CD4-positive, alpha-beta T cell (primary cell): Measurements from ENCODE around the gene SDK2. TPM values are rescaled to one million over a fixed set of nuclear protein-coding genes. Genes with fewer than 3 reads are reported as not detected.

Source experiments
- ATAC-seq: fragments of 200-7000 bp; cut with Tn5 transposase; one replicate; pipeline ENCODE4 v1.10.0; 2022; ENCODE audit warnings: mild to moderate bottlenecking; ENCODE audit not compliant: poor library complexity
- CTCF ChIA-PET: fragments of 350-600 bp; sonication (Branson Sonifier 250); formaldehyde crosslinking; loops from one replicate; lab custom pipeline; 2021; ENCODE audit warnings: antibody characterized with exemption, inconsistent platforms; lab: Charles Lee
- POLR2A ChIA-PET: fragments of 350-600 bp; sonication (Branson Sonifier 250); formaldehyde crosslinking; loops from one replicate; lab custom pipeline; 2021; ENCODE audit warnings: antibody characterized with exemption, inconsistent platforms; lab: Charles Lee
- DNase-seq, 14 experiments: peaks; one replicate each; pipeline ENCODE4 v3.0.0-alpha.2; 2013 to 2020; ENCODE audit warnings: mixed read lengths in 2 of 14
- H3K27ac ChIP-seq, 2 donors: one replicate each; pipeline versions ENCODE4 v1.5.1 to v1.7.0; 2013; ENCODE audit warnings: low read length in 2 of 2, low read depth in 1 of 2, mild to moderate bottlenecking in 1 of 2
- H3K27me3 ChIP-seq, 2 experiments: 1 replicate in 1 of 2; 2 replicates in 1 of 2; pipeline versions ENCODE4 v1.6.1 to v1.7.0; 2013; ENCODE audit warnings: low read length in 2 of 2, control low read depth in 1 of 2, mild to moderate bottlenecking in 1 of 2, moderate library complexity in 1 of 2; ENCODE audit not compliant: insufficient read depth in 2 of 2, control insufficient read depth in 1 of 2
- H3K36me3 ChIP-seq: one replicate; pipeline ENCODE4 v1.6.1; 2013; ENCODE audit warnings: low read length, control low read depth; ENCODE audit not compliant: insufficient read depth
- H3K4me1 ChIP-seq: one replicate; pipeline ENCODE4 v1.6.1; 2013; ENCODE audit warnings: low read length, control low read depth; ENCODE audit not compliant: insufficient read depth
- H3K4me3 ChIP-seq: one replicate; pipeline ENCODE4 v1.5.1; 2013; ENCODE audit warnings: mild to moderate bottlenecking, low read length, moderate library complexity
- H3K9me3 ChIP-seq, 2 experiments: 1 replicate in 1 of 2; 2 replicates in 1 of 2; pipeline versions ENCODE4 v1.6.1 to v1.7.0; 2013; ENCODE audit warnings: low read length in 2 of 2, mild to moderate bottlenecking in 2 of 2, control low read depth in 1 of 2, moderate library complexity in 1 of 2; ENCODE audit not compliant: control insufficient read depth in 1 of 2, insufficient read depth in 1 of 2
- H3K27ac Mint-ChIP-seq: one replicate; pipeline ENCODE4 v1.8.0; 2020; ENCODE audit warnings: mixed read lengths
- H3K27me3 Mint-ChIP-seq: one replicate; pipeline ENCODE4 v1.8.0; 2021; ENCODE audit warnings: mixed read lengths
- H3K36me3 Mint-ChIP-seq: one replicate; pipeline ENCODE4 v1.8.0; 2021; ENCODE audit warnings: low read depth, mixed read lengths
- H3K4me1 Mint-ChIP-seq: one replicate; pipeline ENCODE4 v1.8.0; 2021; ENCODE audit warnings: low read depth, mixed read lengths
- H3K4me3 Mint-ChIP-seq: one replicate; pipeline ENCODE4 v1.8.0; 2020; ENCODE audit warnings: mild to moderate bottlenecking, mixed read lengths
- H3K9me3 Mint-ChIP-seq: one replicate; pipeline ENCODE4 v1.8.0; 2020; ENCODE audit warnings: mixed read lengths
- CTCF ChIP-seq: fragments of 200-600 bp; IDR thresholded peaks from one replicate; pipeline ENCODE4 v1.8.0; 2022; ENCODE audit warnings: antibody characterized with exemption, mild to moderate bottlenecking
- intact Hi-C, 2 experiments: fragments of 100-400 bp; cut with DNase I in 1 of 2; cut with micrococcal nuclease in 1 of 2; formaldehyde crosslinking; loops; one replicate each; pipeline versions ENCODE4 v1.15.1 to v1.9.0; 2023 to 2025; cut with DNase I, micrococcal nuclease
- total RNA-seq, 174 experiments: library from RNA in 2 of 174; stranded (reverse) in 2 of 174; gene quantifications; one replicate each; pipeline ENCODE4 v1.2.3 and lab custom pipeline; 2021 to 2026

Gene SDK2
- total RNA-seq, 2 experiments from 2014 or later = 8.1 to 8.2 TPM

DNA sequence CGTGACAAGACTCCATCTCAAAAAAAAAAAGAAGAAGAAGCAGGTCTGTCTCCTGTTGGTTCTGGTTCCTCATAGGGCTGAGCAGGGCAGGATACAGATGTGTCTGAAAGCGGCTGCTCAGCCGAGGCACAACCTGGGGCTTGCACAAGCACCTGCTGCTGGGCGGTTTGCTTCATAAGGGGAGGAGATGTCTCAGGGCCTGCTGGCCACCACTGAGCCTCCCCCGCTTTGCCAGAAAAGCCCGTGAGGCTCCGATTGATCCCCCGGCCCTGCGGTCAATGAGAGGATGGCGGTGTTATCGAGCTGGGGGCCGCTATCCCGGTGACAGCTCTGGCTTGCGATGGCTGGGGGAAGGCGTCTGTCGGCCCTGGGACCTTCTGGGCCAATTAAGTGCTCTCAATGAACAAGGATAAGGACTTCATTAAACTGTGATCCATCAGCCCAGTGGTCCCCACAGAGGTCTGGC is 162.0 kb downstream of the SDK2 start:
- Histone ChIP-seq H3K4me3 (no peak overlapping the region), H3K4me1 (no peaks in the 10 kb centered on the region), H3K9me3 (peaks cover 0 to 25% of the 10 kb centered on the region in 2 experiments), H3K27ac (no peak overlapping the region), H3K36me3 (no peaks in the 10 kb centered on the region), H3K27me3 (no peaks in the 10 kb centered on the region)
- Mint-ChIP-seq H3K27ac (no peak overlapping the region), H3K4me1 (no peaks in the 10 kb centered on the region), H3K9me3 (no peaks in the 10 kb centered on the region), H3K36me3 (peaks cover 4% of the 10 kb centered on the region), H3K4me3 (no peak overlapping the region), H3K27me3 (no peaks in the 10 kb centered on the region)
- DNase-seq (peak in 2 of 14 experiments; percentile 18 to 34), ATAC-seq (no peak)
- CTCF ChIA-PET = interaction anchor here (0.7 kb wide), 1 partner anchor 197 kb away, joined by 3 read pairs; no protein-coding TSS in a partner anchor
- POLR2A ChIA-PET = no interaction called here
- intact Hi-C loops = no loop called here
- no peak for TF ChIP-seq CTCF

DNA sequence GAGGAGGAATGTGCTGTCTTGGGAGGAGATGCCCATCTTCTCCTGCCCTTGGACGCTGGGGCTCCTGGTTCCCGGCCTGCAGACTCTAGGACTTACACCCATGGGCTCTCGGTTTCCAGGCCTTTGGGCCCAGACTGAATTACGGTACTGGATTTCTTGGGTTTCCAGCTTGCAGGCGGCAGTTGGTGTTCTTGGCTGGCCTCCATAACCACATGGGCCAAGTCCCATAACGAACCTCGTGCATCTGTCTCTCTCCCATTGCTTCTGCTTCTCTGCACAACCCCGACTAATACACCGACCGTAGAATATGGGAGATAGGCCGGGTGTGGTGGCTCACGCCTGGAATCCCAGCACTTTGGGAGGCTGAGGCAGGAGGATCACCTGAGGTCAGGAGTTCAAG is 162.6 kb downstream of the SDK2 start:
- Histone ChIP-seq H3K36me3 (no peaks in the 10 kb centered on the region), H3K9me3 (peaks cover 0 to 25% of the 10 kb centered on the region in 2 experiments), H3K4me1 (no peaks in the 10 kb centered on the region), H3K27ac (no peak overlapping the region), H3K4me3 (no peak overlapping the region), H3K27me3 (no peaks in the 10 kb centered on the region)
- no peak overlapping the region for H3K4me3 Mint-ChIP-seq
- no peak for TF ChIP-seq CTCF
- POLR2A ChIA-PET = no interaction called here
- no peak overlapping the region for H3K27ac Mint-ChIP-seq
- H3K27me3 Mint-ChIP-seq = no peaks in the 10 kb centered on the region
- ATAC-seq (no peak), DNase-seq (no peak)
- H3K9me3 Mint-ChIP-seq = no peaks in the 10 kb centered on the region
- no peaks in the 10 kb centered on the region for H3K4me1 Mint-ChIP-seq
- CTCF ChIA-PET = no interaction called here
- peaks cover 4% of the 10 kb centered on the region for H3K36me3 Mint-ChIP-seq
- intact Hi-C loops = no loop called here

- Histone ChIP-seq H3K9me3 (peaks cover 0 to 20% of the 10 kb centered on the region in 2 experiments), H3K36me3 (no peaks in the 10 kb centered on the region), H3K27me3 (no peaks in the 10 kb centered on the region), H3K27ac (no peak overlapping the region), H3K4me3 (no peak overlapping the region), H3K4me1 (no peaks in the 10 kb centered on the region)
- ATAC-seq = no peak
- TF ChIP-seq CTCF = no peak
- H3K4me3 Mint-ChIP-seq = no peak overlapping the region
- intact Hi-C loops = no loop called here
- no peaks in the 10 kb centered on the region for H3K4me1 Mint-ChIP-seq
- POLR2A ChIA-PET = no interaction called here
- CTCF ChIA-PET = no interaction called here
- H3K9me3 Mint-ChIP-seq = no peaks in the 10 kb centered on the region
- no peaks in the 10 kb centered on the region for H3K27me3 Mint-ChIP-seq
- H3K36me3 Mint-ChIP-seq = peaks cover 4% of the 10 kb centered on the region
- no peak overlapping the region for H3K27ac Mint-ChIP-seq
- peak in 1 of 14 experiments; percentile 11 for DNase-seq
Measured at GRCh38 chr17:73480740-73481139, 163.5 kb downstream of the SDK2 start.
